Measurements from ENCODE around the gene ZNF620.

The ZNF620 gene

DNA sequence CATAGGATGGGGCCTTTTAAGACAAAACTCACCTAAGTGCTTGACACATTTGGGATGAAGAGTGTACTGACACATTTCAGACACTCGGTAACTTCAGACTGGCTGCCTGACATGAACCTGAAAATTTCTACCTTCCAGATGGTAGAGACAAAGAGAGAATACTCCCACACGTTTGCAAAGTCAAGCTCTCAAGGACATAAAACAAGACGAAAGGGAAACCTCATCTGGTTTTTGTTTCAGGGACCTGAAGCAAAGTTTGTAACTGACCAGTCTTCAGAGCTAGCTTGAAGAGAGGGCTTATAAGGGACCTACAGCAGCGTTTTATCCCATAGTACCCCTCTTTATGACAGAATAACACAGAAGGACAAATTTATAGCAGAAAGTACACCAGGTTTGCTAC lies 60.9 kb downstream of the ZNF620 start:
- no peak overlapping the region for H3K27ac ChIP-seq (ENCODE audit: low read depth, low read length)
- no peaks in the 10 kb centered on the region for H3K27me3 ChIP-seq (ENCODE audit: control insufficient read depth, low read length)
- TF ChIP-seq EZH2phosphoT487 (IDR thresholded peaks at IDR 0.05; ENCODE audit: borderline replicate concordance, low read length), result no peak
- TF ChIP-seq CTCF (IDR thresholded peaks at IDR 0.05; ENCODE audit: low read depth, low read length, poor library complexity, severe bottlenecking), result no peak
- H3K4me2 ChIP-seq (ENCODE audit: low read length), result no peak overlapping the region
- H3K9me2 ChIP-seq (replicated peaks; ENCODE audit: control insufficient read depth, low read length), result no peaks in the 10 kb centered on the region
- no peaks in the 10 kb centered on the region for H3K79me2 ChIP-seq (ENCODE audit: control insufficient read depth, low read length)
- no peaks in the 10 kb centered on the region for H3K36me3 ChIP-seq (ENCODE audit: control insufficient read depth, low read length)
- no peak overlapping the region for H3K4me3 ChIP-seq (ENCODE audit: low read length)
- H3K9me3 ChIP-seq (ENCODE audit: control insufficient read depth, insufficient read depth, low read length), result no peaks in the 10 kb centered on the region
- no peaks in the 10 kb centered on the region for H4K20me1 ChIP-seq (ENCODE audit: control insufficient read depth, insufficient read depth, low read depth, low read length)
- H3F3A ChIP-seq (ENCODE audit: control insufficient read depth, insufficient read depth), result no peaks in the 10 kb centered on the region
- no peaks in the 10 kb centered on the region for H3K4me1 ChIP-seq (ENCODE audit: control insufficient read depth, low read length)

Measured in DOHH2 (cell line).